ENCODE measurements around the gene ARSB.
"Not testable (repeated sequence)": the region's sequence is repeated elsewhere in the genome, so short reads cannot be mapped to it uniquely, and the experiment has no call there.

ARSB gene

GRCh38 chr5:78958672-78959445 is 26.3 kb downstream of the ARSB start:
- in situ Hi-C loops (cut with HindIII; ENCODE audit: low sequenced_read_pairs): no loop called here

- in situ Hi-C loops (cut with HindIII; ENCODE audit: low sequenced_read_pairs): no loop called here
Observed at GRCh38 chr5:78956901-78957300, 28.2 kb downstream of the ARSB start.

- in situ Hi-C loops (cut with HindIII; ENCODE audit: low sequenced_read_pairs): loop anchor here (5.0 kb wide), 1 partner anchor 44 kb away; no protein-coding TSS in a partner anchor
Observed at GRCh38 chr5:78953092-78953800, 31.9 kb downstream of the ARSB start.

- in situ Hi-C loops (cut with HindIII; ENCODE audit: low sequenced_read_pairs): no loop called here
Observed at GRCh38 chr5:78930721-78931120, 54.4 kb downstream of the ARSB start.

- in situ Hi-C loops (cut with HindIII; ENCODE audit: low sequenced_read_pairs): no loop called here
Observed at GRCh38 chr5:78929833-78930232, 55.3 kb downstream of the ARSB start.

- in situ Hi-C loops (cut with HindIII; ENCODE audit: low sequenced_read_pairs): no loop called here
Observed at GRCh38 chr5:78927657-78928282, 57.3 kb downstream of the ARSB start.

- in situ Hi-C loops (cut with HindIII; ENCODE audit: low sequenced_read_pairs): no loop called here
Observed at GRCh38 chr5:78926252-78926651, 58.9 kb downstream of the ARSB start.

- in situ Hi-C loops (cut with HindIII; ENCODE audit: low sequenced_read_pairs): no loop called here
Observed at GRCh38 chr5:78925129-78925876, 59.8 kb downstream of the ARSB start.

- in situ Hi-C loops (cut with HindIII; ENCODE audit: low sequenced_read_pairs): no loop called here
Observed at GRCh38 chr5:78923622-78923970, 61.5 kb downstream of the ARSB start.

- in situ Hi-C loops (cut with HindIII; ENCODE audit: low sequenced_read_pairs): no loop called here
Observed at GRCh38 chr5:78922879-78923621, 62.1 kb downstream of the ARSB start.

- in situ Hi-C loops (cut with HindIII; ENCODE audit: low sequenced_read_pairs): no loop called here
Observed at GRCh38 chr5:78920604-78921003, 64.5 kb downstream of the ARSB start.

- in situ Hi-C loops (cut with HindIII; ENCODE audit: low sequenced_read_pairs): loop anchor here (5.0 kb wide), 1 partner anchor 53 kb away; no protein-coding TSS in a partner anchor
Observed at GRCh38 chr5:78919796-78920195, 65.3 kb downstream of the ARSB start.

- in situ Hi-C loops (cut with HindIII; ENCODE audit: low sequenced_read_pairs): loop anchor here (5.0 kb wide), 1 partner anchor 56 kb away; no protein-coding TSS in a partner anchor
Observed at GRCh38 chr5:78916044-78916443, 69.1 kb downstream of the ARSB start.

- in situ Hi-C loops (cut with HindIII; ENCODE audit: low sequenced_read_pairs): loop anchor here (5.0 kb wide), 1 partner anchor 57 kb away; no protein-coding TSS in a partner anchor
Observed at GRCh38 chr5:78915170-78915569, 69.9 kb downstream of the ARSB start.

GRCh38 chr5:78912811-78913210 is 72.3 kb downstream of the ARSB start:
- in situ Hi-C loops (cut with HindIII; ENCODE audit: low sequenced_read_pairs): no loop called here

GRCh38 chr5:78912085-78912771 is 72.9 kb downstream of the ARSB start:
- in situ Hi-C loops (cut with HindIII; ENCODE audit: low sequenced_read_pairs): no loop called here

- in situ Hi-C loops (cut with HindIII; ENCODE audit: low sequenced_read_pairs): not testable (repeated sequence)
Observed at GRCh38 chr5:78909224-78909983, 75.7 kb downstream of the ARSB start.

- in situ Hi-C loops (cut with HindIII; ENCODE audit: low sequenced_read_pairs): no loop called here
Observed at GRCh38 chr5:78908173-78909061, 76.7 kb downstream of the ARSB start.
